ENCODE data around the gene SLC49A4. TPM values are rescaled to one million over a fixed set of nuclear protein-coding genes. Genes with fewer than 3 reads are reported as not detected.

Gene SLC49A4
- total RNA-seq, 1 experiment from 2014 or later = 11.3 TPM

- DNase-seq (ENCODE audit: low read depth, low spot score) (no peak), ATAC-seq (no peak)
- no peaks in the 10 kb centered on the region for H3K4me1 ChIP-seq (ENCODE audit: control insufficient read depth in 1 of 2, insufficient read depth in 2 of 2, low read length in 2 of 2)
- CTCF ChIA-PET = no interaction called here
- H3K27ac ChIP-seq (ENCODE audit: low read depth, low read length) = no peak overlapping the region
- no peak overlapping the region for H2AFZ ChIP-seq (ENCODE audit: low read depth, low read length, poor library complexity, severe bottlenecking)
- POLR2A ChIA-PET = no interaction called here
- no peaks in the 10 kb centered on the region for H4K20me1 ChIP-seq (ENCODE audit: insufficient read depth)
- intact Hi-C loops (cut with micrococcal nuclease) = no loop called here
- no peak overlapping the region for H3K4me3 ChIP-seq (replicated peaks in 1 of 2; ENCODE audit: low read depth in 1 of 2, low read length in 2 of 2)
- H3K79me2 ChIP-seq (ENCODE audit: insufficient read depth, low read length) = no peaks in the 10 kb centered on the region
- no peaks in the 10 kb centered on the region for H3K36me3 ChIP-seq (ENCODE audit: control insufficient read depth in 1 of 2, insufficient read depth in 2 of 2, low read length in 2 of 2)
- no peaks in the 10 kb centered on the region for H3K9me2 ChIP-seq (ENCODE audit: insufficient read depth)
- H3K27me3 ChIP-seq (ENCODE audit: insufficient read depth, low read length) = no peaks in the 10 kb centered on the region
- H3K9me3 ChIP-seq (ENCODE audit: control insufficient read depth in 1 of 2, insufficient read depth in 1 of 2, low read depth in 1 of 2, low read length in 2 of 2) = no peaks in the 10 kb centered on the region
- no peak overlapping the region for H3K9ac ChIP-seq (ENCODE audit: low read length)
- BruUV-seq (replicated peaks) = no TSS peak
- H3K4me2 ChIP-seq (ENCODE audit: low read length) = no peak overlapping the region
- RAD21 ChIA-PET (ENCODE audit: low non-redundant PET in 1 of 2, low total read pairs in 2 of 2, uncharacterized antibody in 2 of 2, unreplicated experiment in 2 of 2) = no interaction called here
- TF ChIP-seq EGR1 (IDR thresholded peaks at IDR 0.05; ENCODE audit: low read depth) (no peak), YY1 (IDR thresholded peaks at IDR 0.05; ENCODE audit: extremely low read depth, insufficient replicate concordance, low read depth, low read length) (no peak), POLR2A (IDR thresholded peaks at IDR 0.05; ENCODE audit: borderline replicate concordance, extremely low read depth, insufficient read depth, insufficient read length) (no peak), EZH2 (IDR thresholded peaks at IDR 0.05) (no peak), CTCF (IDR thresholded peaks at IDR 0.05 in 2 of 3, conservative IDR thresholded peaks at IDR 0.05 in 1 of 3; ENCODE audit: borderline replicate concordance in 1 of 3, insufficient read depth in 1 of 3, low read depth in 2 of 3, low read length in 2 of 3) (no peak), ATF3 (IDR thresholded peaks at IDR 0.05) (no peak), CEBPB (IDR thresholded peaks at IDR 0.05; ENCODE audit: low read depth) (no peak), POLR2AphosphoS5 (IDR thresholded peaks at IDR 0.05; ENCODE audit: low read depth, low read length) (no peak), CBX3 (IDR thresholded peaks at IDR 0.05; ENCODE audit: low read depth) (no peak), TCF7L2 (IDR thresholded peaks at IDR 0.05; ENCODE audit: borderline replicate concordance, extremely low read depth, insufficient read depth, insufficient read length) (no peak), ZFX (IDR thresholded peaks at IDR 0.05) (no peak), SRF (IDR thresholded peaks at IDR 0.05; ENCODE audit: low read depth) (no peak), ZBTB33 (IDR thresholded peaks at IDR 0.05; ENCODE audit: extremely low read depth, insufficient replicate concordance, low read length) (no peak), MAX (IDR thresholded peaks at IDR 0.05) (no peak), RAD21 (IDR thresholded peaks at IDR 0.05; ENCODE audit: low read depth) (no peak), ELF1 (IDR thresholded peaks at IDR 0.05; ENCODE audit: borderline replicate concordance, low read depth) (no peak), FOSL1 (IDR thresholded peaks at IDR 0.05; ENCODE audit: low read depth) (no peak), JUND (IDR thresholded peaks at IDR 0.05) (no peak)
These were observed 80.8 kb downstream of the SLC49A4 start for GRCh38 chr3:122875547-122876127.
